ENCODE data around the gene INTS4.

Gene INTS4

GRCh38 chr11:77876045-77876444, 118.4 kb downstream of the INTS4 start:
- Histone ChIP-seq H3K36me3 (ENCODE audit: insufficient read depth, low read length) (peaks cover 62% of the 10 kb centered on the region), H3K27ac (ENCODE audit: low read length) (no peak overlapping the region), H3K9ac (ENCODE audit: low read depth, low read length) (no peak overlapping the region), H3K27me3 (ENCODE audit: insufficient read depth, low read length, poor library complexity) (no peaks in the 10 kb centered on the region), H3K9me3 (ENCODE audit: insufficient read depth, low read length, severe bottlenecking) (no peaks in the 10 kb centered on the region), H3K4me2 (ENCODE audit: insufficient read depth, low read length) (no peak overlapping the region), H3K4me3 (ENCODE audit: low read depth in 1 of 2, low read length in 2 of 2) (no peak overlapping the region), H3K4me1 (ENCODE audit: insufficient read depth, low read length) (no peaks in the 10 kb centered on the region), H4K20me1 (ENCODE audit: insufficient read depth, low read length) (no peaks in the 10 kb centered on the region), H2AFZ (ENCODE audit: low read depth, low read length) (no peak overlapping the region), H3K79me2 (ENCODE audit: insufficient read depth, low read length) (no peaks in the 10 kb centered on the region)
- DNase-seq, result no peak
- ATAC-seq (ENCODE audit: insufficient read depth, low read depth), result no peak
- TF ChIP-seq EZH2 (IDR thresholded peaks at IDR 0.05; ENCODE audit: borderline replicate concordance, low read depth, low read length, severe bottlenecking), result no peak

- no peak overlapping the region for H3K4me3 ChIP-seq (ENCODE audit: low read depth in 1 of 2, low read length in 2 of 2)
- TF ChIP-seq EZH2 (IDR thresholded peaks at IDR 0.05; ENCODE audit: borderline replicate concordance, low read depth, low read length, severe bottlenecking) (no peak), CTCF (IDR thresholded peaks at IDR 0.05; ENCODE audit: borderline replicate concordance, extremely low read depth, low read length, poor library complexity, severe bottlenecking) (no peak)
- no peaks in the 10 kb centered on the region for H4K20me1 ChIP-seq (ENCODE audit: insufficient read depth, low read length)
- H2AFZ ChIP-seq (ENCODE audit: low read depth, low read length), result no peak overlapping the region
- DNase-seq (no peak), ATAC-seq (ENCODE audit: insufficient read depth, low read depth) (no peak)
- H3K4me1 ChIP-seq (ENCODE audit: insufficient read depth, low read length), result no peaks in the 10 kb centered on the region
- no peaks in the 10 kb centered on the region for H3K27me3 ChIP-seq (ENCODE audit: insufficient read depth, low read length, poor library complexity)
- H3K36me3 ChIP-seq (ENCODE audit: insufficient read depth, low read length), result peaks cover 50% of the 10 kb centered on the region
- no peak overlapping the region for H3K27ac ChIP-seq (ENCODE audit: low read length)
- no peaks in the 10 kb centered on the region for H3K79me2 ChIP-seq (ENCODE audit: insufficient read depth, low read length)
- no peak overlapping the region for H3K9ac ChIP-seq (ENCODE audit: low read depth, low read length)
- no peaks in the 10 kb centered on the region for H3K9me3 ChIP-seq (ENCODE audit: insufficient read depth, low read length, severe bottlenecking)
- H3K4me2 ChIP-seq (ENCODE audit: insufficient read depth, low read length), result no peak overlapping the region
These were observed 120.3 kb downstream of the INTS4 start for GRCh38 chr11:77874206-77874605.

GRCh38 chr11:77873345-77873744, 121.1 kb downstream of the INTS4 start:
- no peaks in the 10 kb centered on the region for H3K27me3 ChIP-seq (ENCODE audit: insufficient read depth, low read length, poor library complexity)
- H3K4me1 ChIP-seq (ENCODE audit: insufficient read depth, low read length), result no peaks in the 10 kb centered on the region
- peaks cover 42% of the 10 kb centered on the region for H3K36me3 ChIP-seq (ENCODE audit: insufficient read depth, low read length)
- no peak overlapping the region for H3K4me2 ChIP-seq (ENCODE audit: insufficient read depth, low read length)
- no peak overlapping the region for H3K9ac ChIP-seq (ENCODE audit: low read depth, low read length)
- no peaks in the 10 kb centered on the region for H3K79me2 ChIP-seq (ENCODE audit: insufficient read depth, low read length)
- H3K4me3 ChIP-seq (ENCODE audit: low read depth in 1 of 2, low read length in 2 of 2), result no peak overlapping the region
- no peaks in the 10 kb centered on the region for H4K20me1 ChIP-seq (ENCODE audit: insufficient read depth, low read length)
- no peak overlapping the region for H3K27ac ChIP-seq (ENCODE audit: low read length)
- H3K9me3 ChIP-seq (ENCODE audit: insufficient read depth, low read length, severe bottlenecking), result no peaks in the 10 kb centered on the region
- no peak overlapping the region for H2AFZ ChIP-seq (ENCODE audit: low read depth, low read length)
- ATAC-seq (ENCODE audit: insufficient read depth, low read depth), result no peak
- TF ChIP-seq CTCF (IDR thresholded peaks at IDR 0.05; ENCODE audit: borderline replicate concordance, extremely low read depth, low read length, poor library complexity, severe bottlenecking), result no peak
- no peak for TF ChIP-seq EZH2 (IDR thresholded peaks at IDR 0.05; ENCODE audit: borderline replicate concordance, low read depth, low read length, severe bottlenecking)
- no peak for DNase-seq

- no peak for ATAC-seq (ENCODE audit: insufficient read depth, low read depth)
- Histone ChIP-seq H3K36me3 (ENCODE audit: insufficient read depth, low read length) (peaks cover 33% of the 10 kb centered on the region), H3K27me3 (ENCODE audit: insufficient read depth, low read length, poor library complexity) (no peaks in the 10 kb centered on the region), H3K9ac (ENCODE audit: low read depth, low read length) (no peak overlapping the region), H2AFZ (ENCODE audit: low read depth, low read length) (no peak overlapping the region), H4K20me1 (ENCODE audit: insufficient read depth, low read length) (no peaks in the 10 kb centered on the region), H3K4me1 (ENCODE audit: insufficient read depth, low read length) (no peaks in the 10 kb centered on the region), H3K79me2 (ENCODE audit: insufficient read depth, low read length) (no peaks in the 10 kb centered on the region), H3K27ac (ENCODE audit: low read length) (no peak overlapping the region), H3K4me3 (ENCODE audit: low read depth in 1 of 2, low read length in 2 of 2) (no peak overlapping the region), H3K4me2 (ENCODE audit: insufficient read depth, low read length) (no peak overlapping the region), H3K9me3 (ENCODE audit: insufficient read depth, low read length, severe bottlenecking) (no peaks in the 10 kb centered on the region)
- DNase-seq, result no peak
- no peak for TF ChIP-seq EZH2 (IDR thresholded peaks at IDR 0.05; ENCODE audit: borderline replicate concordance, low read depth, low read length, severe bottlenecking)
- TF ChIP-seq CTCF (IDR thresholded peaks at IDR 0.05; ENCODE audit: borderline replicate concordance, extremely low read depth, low read length, poor library complexity, severe bottlenecking), result no peak
These were observed 122.6 kb downstream of the INTS4 start for GRCh38 chr11:77871855-77872254.

Data from DND-41 (cell line).